ENCODE data around the gene VAV2.

VAV2 gene

GRCh38 chr9:133809335-133809734 is 182.8 kb downstream of the VAV2 start:
- H3K27ac ChIP-seq: no peak overlapping the region
- no peak for TF ChIP-seq CTCF (conservative IDR thresholded peaks at IDR 0.05)

- no peak for TF ChIP-seq CTCF (conservative IDR thresholded peaks at IDR 0.05)
- H3K27ac ChIP-seq: no peak overlapping the region
Observed at GRCh38 chr9:133807818-133808217, 184.3 kb downstream of the VAV2 start.

- H3K27ac ChIP-seq: no peak overlapping the region
- TF ChIP-seq CTCF (conservative IDR thresholded peaks at IDR 0.05): no peak
Observed at GRCh38 chr9:133807037-133807436, 185.1 kb downstream of the VAV2 start.

GRCh38 chr9:133806623-133807010 is 185.5 kb downstream of the VAV2 start:
- no peak for TF ChIP-seq CTCF (conservative IDR thresholded peaks at IDR 0.05)
- no peak overlapping the region for H3K27ac ChIP-seq

- TF ChIP-seq CTCF (conservative IDR thresholded peaks at IDR 0.05): no peak
- H3K27ac ChIP-seq: no peak overlapping the region
Observed at GRCh38 chr9:133805876-133806622, 186.1 kb downstream of the VAV2 start.

- no peak overlapping the region for H3K27ac ChIP-seq
- no peak for TF ChIP-seq CTCF (conservative IDR thresholded peaks at IDR 0.05)
Observed at GRCh38 chr9:133804199-133804598, 187.9 kb downstream of the VAV2 start.

GRCh38 chr9:133803745-133804144 is 188.4 kb downstream of the VAV2 start:
- H3K27ac ChIP-seq: no peak overlapping the region
- no peak for TF ChIP-seq CTCF (conservative IDR thresholded peaks at IDR 0.05)

All from VCaP (cell line).